Stimulated activated CD4-positive, alpha-beta T cell treated with anti-CD3 and anti-CD28 coated beads, Interleukin-2, amount 100 ng/mL, for 4 hours (primary cell): ENCODE results near the gene P2RX2.

ENCODE experiments used
- DNase-seq: peaks from one replicate; pipeline ENCODE4 v3.0.0-alpha.2; 2020; ENCODE audit warnings: low read depth

Gene P2RX2

GRCh38 chr12:132618683-132619043 is at the start of gene P2RX2:
TSS of gene P2RX2 (plus strand) at chr12:132618776. CDS start at chr12:132618817, 41 bp downstream.
- no peak for DNase-seq

GRCh38 chr12:132568826-132569480 is 49.6 kb upstream of the P2RX2 start:
- no peak for DNase-seq

- no peak for DNase-seq
Observed at GRCh38 chr12:132569856-132570480, 48.6 kb upstream of the P2RX2 start.

DNA sequence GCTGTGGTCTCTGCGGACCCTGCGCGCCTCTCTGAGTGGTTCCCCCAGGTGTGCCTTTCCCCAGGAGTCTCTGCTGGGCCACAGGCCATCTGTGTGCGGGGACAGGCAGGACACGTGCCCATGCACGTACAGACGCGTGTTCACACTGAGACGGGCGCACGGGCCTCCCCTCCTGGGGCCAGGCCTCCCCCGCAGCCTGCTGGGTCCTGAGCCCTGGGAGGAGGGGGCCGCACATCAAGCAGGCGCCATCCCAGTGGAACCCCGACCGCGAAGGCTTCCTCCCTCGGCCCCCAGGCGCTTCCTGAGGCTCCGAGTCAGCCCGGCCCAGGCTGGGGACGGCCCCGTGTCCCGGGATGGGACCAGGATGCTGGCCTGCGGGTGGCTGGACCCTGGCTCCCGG is 47.9 kb upstream of the P2RX2 start:
- DNase-seq: no peak

DNA sequence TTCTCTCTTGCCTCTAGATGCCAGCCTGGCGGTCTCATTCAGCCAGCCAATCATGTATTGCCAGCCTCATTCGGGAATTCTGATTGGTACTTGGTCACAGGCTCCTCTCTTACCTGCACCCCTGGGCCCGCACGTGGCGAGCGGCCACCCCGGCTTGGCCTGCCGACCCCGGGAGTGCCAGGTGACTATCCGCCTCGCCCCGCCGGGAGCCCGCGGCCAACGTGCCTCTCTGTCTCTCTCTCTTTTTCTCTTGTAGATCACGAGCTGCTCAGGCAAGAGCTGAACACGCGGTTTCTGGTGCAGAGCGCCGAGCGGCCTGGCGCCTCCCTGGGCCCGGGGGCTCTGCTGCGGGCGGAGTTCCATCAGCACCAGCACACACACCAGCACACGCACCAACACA is 47.5 kb upstream of the P2RX2 start:
- DNase-seq: no peak

- no peak for DNase-seq
Observed at GRCh38 chr12:132571598-132571997, 47.0 kb upstream of the P2RX2 start.

DNA sequence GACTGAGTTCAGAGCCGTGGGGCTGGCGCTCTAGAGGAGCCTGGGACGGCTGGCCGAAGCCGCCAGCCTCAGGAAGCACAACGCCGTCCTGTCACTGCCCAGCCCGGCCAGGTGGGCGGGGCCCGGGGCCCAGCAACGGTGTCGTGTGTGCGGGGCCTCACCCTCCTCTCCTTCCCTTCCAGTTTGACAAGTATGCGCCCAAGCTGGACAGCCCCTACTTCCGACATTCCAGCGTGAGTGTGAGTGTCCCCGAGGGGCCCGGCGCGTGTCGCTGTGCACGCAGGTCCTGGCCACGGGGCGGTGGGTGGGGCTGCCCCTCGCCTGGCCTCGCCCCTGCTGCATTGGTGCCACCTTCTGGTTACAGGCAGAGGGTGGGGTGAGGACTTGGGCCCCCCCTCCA is 46.5 kb upstream of the P2RX2 start:
- no peak for DNase-seq

- DNase-seq: no peak
Observed at GRCh38 chr12:132572801-132573760, 45.5 kb upstream of the P2RX2 start.

GRCh38 chr12:132574271-132574996 is 44.1 kb upstream of the P2RX2 start:
- no peak for DNase-seq

DNA sequence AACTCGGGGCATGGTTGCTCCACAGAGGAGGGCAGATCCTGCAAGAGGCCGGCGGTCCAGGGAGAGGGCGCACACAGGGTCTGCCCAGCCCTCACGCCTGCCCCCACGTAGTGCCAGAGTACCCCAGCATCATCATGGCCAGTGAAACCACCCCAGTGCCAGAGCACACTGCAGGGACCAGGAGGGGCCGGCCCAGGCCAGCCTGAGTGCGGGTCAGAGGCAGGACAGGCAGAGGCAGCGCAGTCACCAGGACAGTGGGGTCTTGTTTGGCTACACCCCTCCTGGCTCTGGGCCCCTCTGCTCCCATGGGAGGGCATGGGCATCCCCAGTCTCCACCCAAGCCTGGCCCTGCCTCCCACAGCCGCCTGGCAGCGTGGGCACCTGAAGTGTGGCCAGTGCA is 42.9 kb upstream of the P2RX2 start:
- DNase-seq: no peak

DNA sequence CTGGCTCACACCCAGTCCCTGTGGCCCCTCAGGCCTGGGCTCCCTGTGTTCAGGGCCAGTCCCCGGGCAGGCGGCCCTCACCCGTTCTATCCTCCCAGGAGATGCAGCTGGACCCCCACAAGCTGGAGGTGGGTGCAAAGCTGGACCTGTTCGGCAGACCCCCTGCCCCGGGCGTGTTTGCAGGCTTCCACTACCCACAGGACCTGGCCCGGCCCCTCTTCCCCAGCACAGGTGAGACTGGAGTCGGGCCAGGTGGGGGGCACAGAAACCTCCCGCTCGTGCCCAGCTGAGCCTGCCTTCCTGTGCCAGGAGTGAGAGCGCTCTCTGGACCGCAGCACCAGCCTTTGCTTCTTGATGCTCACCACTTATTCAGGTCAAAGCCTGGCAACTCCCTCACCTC is 41.9 kb upstream of the P2RX2 start:
- DNase-seq: no peak

DNA sequence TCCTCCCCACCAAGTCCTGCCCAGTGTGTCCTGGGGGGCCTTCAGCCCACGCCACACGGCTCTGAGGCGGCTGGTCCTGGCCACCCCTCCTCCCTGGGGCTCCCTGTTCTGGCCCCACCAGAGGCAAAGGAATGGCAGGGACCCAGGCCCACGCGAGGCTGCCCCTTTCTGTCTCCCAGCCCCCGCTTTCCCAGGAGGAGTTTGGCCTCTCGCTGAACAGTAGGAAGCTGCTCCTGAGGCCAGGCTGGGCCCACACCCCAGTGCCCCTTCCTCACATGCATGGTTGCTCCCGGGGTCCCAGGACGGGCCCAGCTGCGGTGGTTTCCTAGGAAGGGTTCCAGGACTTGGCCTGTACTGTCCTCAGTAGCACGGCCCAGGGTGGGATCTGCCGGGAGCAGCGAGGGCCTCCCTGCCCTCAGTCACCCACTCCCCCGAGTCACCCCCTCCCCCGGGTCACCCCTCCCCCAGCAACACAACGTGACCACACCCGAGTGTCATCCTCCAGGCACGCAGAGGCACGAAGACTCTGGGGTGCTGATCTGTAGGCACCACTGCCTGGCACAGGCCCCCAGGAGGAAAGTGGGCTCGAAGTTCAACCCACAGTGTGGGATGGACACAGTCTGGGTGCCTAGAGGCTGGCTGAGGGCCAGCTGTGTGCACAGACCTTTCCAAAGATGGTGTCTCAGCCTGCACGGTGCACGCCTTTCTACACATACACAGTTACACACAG is 41.2 kb upstream of the P2RX2 start:
- DNase-seq: no peak

DNA sequence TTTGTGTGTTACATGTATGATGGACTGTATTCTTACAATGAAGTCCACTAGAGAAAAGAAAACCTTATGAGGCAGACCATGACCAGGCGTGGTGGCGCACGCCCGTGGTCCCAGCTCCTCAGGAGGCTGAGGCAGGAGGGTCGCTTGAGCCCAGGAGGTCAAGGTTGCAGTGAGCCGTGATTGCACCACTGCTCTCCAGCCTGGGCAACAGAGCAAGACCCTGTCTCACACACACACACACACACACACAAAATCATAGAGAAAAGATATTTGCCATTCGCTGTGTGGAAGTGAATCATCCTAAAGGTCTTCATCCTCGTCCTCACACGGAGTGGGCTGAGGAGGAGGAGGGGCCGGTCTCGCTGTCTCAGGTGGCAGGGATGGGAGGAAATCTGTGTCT is 40.5 kb upstream of the P2RX2 start:
- DNase-seq: no peak

GRCh38 chr12:132578826-132579225 is 39.8 kb upstream of the P2RX2 start:
- no peak for DNase-seq

- no peak for DNase-seq
Observed at GRCh38 chr12:132579744-132580143, 38.8 kb upstream of the P2RX2 start.

GRCh38 chr12:132580701-132581292 is 37.8 kb upstream of the P2RX2 start:
- DNase-seq: no peak

- no peak for DNase-seq
Observed at GRCh38 chr12:132581348-132582057, 37.1 kb upstream of the P2RX2 start.

- no peak for DNase-seq
Observed at GRCh38 chr12:132582058-132582420, 36.5 kb upstream of the P2RX2 start.

DNA sequence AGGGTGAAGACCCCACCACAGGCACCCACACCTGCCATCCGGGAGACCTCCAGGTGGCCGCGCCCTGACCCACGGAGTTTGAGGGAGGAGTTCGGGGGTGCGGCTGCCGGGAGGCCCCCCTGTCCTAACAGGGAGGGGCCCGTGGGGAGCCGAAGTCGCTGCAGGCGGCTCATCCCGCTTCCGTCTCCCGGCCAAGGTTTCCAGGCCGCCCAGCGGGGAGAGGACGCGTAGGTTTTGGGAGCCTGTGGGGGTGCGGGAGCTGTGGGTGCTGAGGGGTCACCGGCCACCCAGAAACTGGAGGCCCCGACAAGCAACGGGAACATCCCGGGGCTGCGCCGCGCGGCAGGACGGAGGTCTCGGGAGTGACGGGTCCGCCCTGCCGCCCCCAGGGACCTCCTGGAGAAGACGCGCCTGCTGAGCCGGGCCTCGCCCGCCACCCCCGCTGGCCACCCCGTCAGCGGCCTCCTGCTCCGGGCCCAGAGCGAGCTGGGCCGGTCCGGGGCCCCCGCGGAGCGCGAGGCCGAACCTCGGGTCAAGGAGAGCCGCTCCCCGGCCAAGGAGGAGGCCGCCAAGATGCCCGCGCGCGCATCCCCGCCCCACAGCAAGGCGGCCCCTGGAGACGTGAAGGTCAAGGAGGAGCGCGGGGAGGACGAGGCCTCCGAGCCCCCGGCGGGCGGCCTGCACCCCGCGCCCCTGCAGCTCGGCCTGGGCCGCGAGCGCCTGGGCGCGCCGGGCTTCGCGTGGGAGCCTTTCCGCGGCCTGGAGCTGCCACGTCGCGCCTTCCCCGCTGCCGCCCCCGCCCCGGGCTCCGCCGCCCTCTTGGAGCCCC is 35.8 kb upstream of the P2RX2 start:
- no peak for DNase-seq

DNA sequence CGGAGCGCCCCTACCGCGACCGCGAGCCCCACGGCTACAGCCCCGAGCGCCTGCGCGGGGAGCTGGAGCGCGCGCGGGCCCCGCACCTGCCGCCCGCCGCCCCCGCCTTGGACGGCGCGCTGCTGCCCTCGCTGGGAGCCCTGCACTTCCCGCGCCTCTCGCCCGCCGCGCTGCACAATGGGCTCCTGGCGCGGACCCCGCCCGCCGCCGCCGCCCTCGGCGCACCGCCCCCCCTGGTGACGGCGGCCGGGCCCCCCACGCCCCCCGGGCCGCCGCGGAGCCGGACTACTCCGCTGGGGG is 35.2 kb upstream of the P2RX2 start:
- no peak for DNase-seq
